Measurements from ENCODE around the gene PDIA2.
A peak's percentile ranks its signal among the peaks of the same experiment; 100 is the strongest.

PDIA2 gene

DNA sequence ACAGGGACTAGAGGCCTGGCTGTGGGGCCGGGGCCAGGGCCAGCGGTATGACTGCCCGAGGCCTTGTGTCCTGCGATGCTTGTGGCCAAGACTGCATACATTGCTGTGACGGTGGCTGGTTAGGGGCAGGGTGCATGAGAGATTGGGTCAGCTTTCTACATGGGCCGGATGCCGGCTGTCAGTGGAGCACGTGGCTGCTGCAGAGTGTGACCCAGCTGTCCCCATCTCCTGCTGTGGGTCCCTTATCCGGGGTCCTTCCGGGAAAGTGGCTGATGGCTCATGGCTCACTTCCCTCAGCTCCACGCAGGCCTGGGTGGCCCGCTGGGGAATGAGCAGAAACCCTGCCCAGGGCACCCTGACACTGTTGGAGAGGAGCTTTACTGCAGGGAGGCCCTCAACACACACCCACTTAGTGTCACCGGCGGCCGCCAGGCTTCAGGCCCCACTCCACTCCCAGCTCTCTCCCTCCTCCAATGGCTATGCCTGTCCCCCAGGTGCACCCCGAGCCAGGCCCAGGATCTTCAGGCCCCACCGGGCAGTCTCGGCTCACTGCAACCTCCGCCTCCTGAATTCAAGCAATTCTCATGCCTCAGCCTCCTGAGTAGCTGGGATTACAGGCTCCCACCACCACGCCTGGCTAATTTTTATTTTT is 6.4 kb upstream of the PDIA2 start:
- in situ Hi-C loops (cut with MboI; ENCODE audit: low pct_unique_long_range_greater_than_20kb, low sequenced_read_pairs): no loop called here
- no peak for DNase-seq

DNA sequence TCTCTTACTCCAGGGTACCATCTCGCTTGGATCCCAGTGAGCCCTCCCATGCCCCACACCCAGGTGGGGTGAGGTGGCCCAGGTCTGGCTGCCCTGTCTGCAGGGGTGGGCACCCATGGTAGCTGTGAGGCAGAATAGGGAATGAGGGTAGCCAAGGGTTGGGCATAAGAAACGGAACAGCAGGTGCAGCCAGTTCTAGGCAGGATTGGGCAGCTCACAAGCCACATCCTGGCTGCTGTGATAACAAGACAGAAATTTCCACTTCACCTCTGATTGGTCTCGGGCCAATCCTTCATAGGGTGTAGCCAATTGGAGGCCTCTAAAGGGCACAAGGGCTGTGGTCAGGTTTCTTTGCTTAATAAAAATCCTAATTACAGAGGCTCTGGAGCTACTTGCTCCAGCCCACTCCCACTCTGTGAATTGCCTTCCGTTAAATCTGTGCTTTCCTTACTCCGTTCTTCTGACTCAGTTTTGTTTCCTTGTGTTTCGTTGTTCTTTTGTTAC is 4.0 kb upstream of the PDIA2 start:
- DNase-seq: peak; percentile 58

DNA sequence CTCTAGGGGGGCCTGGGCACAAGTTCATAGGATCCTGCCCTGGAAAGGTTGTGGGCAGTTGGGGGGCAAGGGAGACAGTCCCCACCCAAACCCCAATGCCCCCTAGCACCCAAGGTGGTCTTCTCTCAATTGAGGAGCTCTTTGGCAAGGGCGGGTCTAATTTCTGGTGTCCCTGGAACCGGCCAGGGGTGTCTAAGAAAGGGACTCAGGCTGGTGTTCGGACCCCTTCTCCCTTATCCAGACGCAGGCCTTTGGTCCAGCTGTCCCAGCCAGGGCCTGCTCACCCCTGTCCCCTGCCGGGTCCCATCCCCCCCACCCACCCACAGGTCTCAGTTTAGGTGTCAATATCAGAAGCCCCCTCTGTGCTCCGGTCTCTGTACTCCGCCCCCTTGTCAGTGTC is 3.4 kb upstream of the PDIA2 start:
- DNase-seq: no peak
- in situ Hi-C loops (cut with MboI; ENCODE audit: low pct_unique_long_range_greater_than_20kb, low sequenced_read_pairs): no loop called here

More for the DNA sequence above, 4.0 kb upstream of the PDIA2 start:
- in situ Hi-C loops (cut with MboI; ENCODE audit: low pct_unique_long_range_greater_than_20kb, low sequenced_read_pairs): no loop called here

DNA sequence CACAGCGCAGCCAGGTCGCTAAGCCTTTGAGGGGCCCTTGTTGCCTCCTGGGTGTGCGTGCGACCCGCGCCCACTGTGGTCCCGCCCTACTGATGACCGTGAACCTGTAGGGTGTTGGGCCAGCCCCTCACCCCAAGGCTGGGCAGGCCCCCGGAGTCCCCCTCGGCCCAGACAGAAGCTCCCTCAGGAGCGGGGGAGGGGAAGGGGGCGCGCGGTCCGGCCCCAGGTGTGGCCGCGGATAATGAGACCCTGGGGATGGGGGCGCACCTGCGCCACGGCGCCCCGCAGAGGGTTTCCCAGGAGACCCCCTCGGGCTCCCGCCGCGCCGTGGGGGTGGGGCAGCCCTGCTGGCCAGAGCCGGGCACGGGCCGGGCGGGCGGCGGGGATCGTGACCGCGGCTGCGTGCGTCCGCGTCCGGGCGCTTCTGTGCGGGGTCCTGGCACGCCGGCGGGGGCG is 2.9 kb upstream of the PDIA2 start:
- in situ Hi-C loops (cut with MboI; ENCODE audit: low pct_unique_long_range_greater_than_20kb, low sequenced_read_pairs): no loop called here
- DNase-seq: no peak

DNA sequence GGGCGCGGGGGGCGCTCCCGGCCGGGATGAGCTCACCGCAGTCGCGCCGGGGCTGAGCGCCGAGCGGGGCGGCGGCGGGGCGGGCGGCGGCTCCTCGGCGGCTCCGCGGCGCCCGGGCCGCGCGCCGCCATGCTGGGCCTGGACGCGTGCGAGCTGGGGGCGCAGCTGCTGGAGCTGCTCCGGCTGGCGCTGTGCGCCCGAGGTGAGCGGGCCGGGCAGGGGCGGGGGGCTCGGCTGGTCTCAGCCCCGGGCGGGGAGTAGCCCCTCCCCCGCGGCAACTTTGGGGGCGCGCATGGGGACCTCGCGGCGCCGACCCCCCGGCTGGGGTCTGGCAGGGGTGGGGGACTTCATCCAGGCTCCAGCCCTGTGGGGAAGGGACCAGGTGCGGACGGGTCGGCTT is 2.4 kb upstream of the PDIA2 start, which contains the start of gene ARHGDIG:
Gene ARHGDIG (plus strand): TSS at position 40 of the 400 bp plus-strand sequence. CDS start 90 bp downstream, at position 130.
- in situ Hi-C loops (cut with MboI; ENCODE audit: low pct_unique_long_range_greater_than_20kb, low sequenced_read_pairs): no loop called here
- no peak for DNase-seq

DNA sequence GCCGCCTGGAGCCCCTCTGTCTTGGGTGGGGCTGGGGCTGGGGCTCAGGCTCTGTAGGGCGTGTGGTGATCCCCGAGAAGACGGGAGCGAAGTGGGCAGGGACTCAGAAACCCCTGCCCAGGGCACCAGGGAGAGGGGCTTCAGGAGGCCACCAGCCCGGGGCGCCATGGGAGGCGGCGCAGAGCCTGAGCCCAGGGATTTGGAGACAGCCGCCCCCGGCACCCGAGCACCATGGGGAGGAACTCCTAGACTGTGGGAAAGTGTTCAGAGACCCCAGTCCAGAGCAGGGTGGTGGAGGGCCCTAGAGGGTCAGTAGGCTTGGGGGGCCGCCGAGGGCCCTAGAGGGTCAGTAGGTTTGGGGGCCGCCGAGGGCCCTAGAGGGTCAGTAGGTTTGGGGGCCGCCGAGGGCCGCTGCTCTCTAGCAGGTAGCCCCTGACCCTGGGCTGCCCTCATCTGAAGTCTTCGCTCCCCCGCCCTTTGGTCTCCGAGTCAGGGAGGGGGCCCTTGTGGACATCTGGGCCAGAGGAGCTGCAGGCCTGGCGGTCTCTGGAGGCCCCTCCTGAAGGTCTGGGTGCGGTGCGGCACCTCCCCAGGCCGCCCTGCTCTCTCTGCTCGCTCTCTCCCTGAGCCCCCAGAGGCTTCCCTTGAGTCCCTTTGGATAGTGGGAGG is 1.8 kb upstream of the PDIA2 start:
- in situ Hi-C loops (cut with MboI; ENCODE audit: low pct_unique_long_range_greater_than_20kb, low sequenced_read_pairs): no loop called here

DNA sequence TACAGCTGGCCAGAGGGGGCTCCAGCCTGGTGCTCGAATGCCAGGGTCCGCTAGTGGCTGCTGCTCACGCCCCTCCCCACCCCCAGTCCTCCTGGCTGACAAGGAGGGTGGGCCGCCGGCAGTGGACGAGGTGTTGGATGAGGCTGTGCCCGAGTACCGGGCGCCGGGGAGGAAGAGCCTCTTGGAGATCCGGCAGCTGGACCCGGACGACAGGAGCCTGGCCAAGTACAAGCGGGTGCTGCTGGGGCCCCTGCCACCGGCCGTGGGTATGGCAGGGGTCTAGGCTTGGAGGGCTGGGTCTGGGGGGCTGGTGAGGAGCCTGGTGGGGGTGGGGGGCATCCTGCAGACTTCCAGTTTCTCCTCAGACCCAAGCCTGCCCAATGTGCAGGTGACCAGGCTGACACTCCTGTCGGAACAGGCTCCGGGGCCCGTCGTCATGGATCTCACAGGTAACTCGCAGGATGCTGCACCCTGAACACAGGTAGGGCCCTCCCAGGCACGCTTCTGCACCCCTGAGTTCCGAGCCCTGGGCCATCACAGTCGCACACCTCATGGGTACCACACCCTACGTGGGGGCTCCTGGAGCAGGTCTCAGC is 1.2 kb upstream of the PDIA2 start:
- DNase-seq: no peak
- in situ Hi-C loops (cut with MboI; ENCODE audit: low pct_unique_long_range_greater_than_20kb, low sequenced_read_pairs): no loop called here

More for the DNA sequence above, 1.8 kb upstream of the PDIA2 start:
- no peak for DNase-seq

DNA sequence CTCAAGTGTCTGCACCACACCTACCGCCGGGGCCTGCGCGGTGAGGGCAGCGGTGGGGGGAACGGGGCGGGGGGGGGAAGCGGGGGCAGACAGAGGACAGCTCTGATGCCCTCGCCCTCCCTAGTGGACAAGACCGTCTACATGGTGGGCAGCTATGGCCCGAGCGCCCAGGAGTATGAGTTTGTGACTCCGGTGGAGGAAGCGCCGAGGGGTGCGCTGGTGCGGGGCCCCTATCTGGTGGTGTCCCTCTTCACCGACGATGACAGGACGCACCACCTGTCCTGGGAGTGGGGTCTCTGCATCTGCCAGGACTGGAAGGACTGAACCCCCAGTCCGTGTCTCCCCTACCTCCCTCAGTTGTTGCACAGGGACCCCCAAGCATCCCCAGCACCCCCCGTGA is 473 bp upstream of the PDIA2 start:
- DNase-seq: no peak
- in situ Hi-C loops (cut with MboI; ENCODE audit: low pct_unique_long_range_greater_than_20kb, low sequenced_read_pairs): no loop called here

DNA sequence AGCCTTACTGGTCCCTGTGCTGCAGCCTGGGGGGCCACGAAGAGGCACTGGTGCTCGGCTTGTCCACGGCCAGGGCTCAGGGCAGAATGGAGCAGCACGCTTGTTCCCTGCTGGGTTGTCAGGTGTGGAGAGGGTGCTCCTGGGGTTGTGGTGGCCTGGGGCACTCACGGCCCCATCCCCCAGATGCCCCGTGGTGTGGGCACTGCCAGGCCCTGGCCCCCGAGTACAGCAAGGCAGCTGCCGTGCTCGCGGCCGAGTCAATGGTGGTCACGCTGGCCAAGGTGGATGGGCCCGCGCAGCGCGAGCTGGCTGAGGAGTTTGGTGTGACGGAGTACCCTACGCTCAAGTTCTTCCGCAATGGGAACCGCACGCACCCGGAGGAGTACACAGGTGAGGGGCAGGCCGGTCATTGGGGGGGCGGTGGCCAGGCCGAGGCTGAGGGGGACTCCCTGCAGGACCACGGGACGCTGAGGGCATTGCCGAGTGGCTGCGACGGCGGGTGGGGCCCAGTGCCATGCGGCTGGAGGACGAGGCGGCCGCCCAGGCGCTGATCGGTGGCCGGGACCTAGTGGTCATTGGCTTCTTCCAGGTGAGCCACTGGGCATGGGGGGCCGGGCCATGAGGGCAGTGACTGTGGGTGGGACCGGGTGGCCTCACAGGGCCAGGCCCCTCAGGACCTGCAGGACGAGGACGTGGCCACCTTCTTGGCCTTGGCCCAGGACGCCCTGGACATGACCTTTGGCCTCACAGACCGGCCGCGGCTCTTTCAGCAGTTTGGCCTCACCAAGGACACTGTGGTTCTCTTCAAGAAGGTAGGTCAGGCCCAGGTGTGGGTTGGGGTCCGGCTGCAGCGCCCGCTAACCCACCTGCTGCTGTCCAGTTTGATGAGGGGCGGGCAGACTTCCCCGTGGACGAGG is 1.5 kb downstream of the PDIA2 start:
- DNase-seq: no peak
- in situ Hi-C loops (cut with MboI; ENCODE audit: low pct_unique_long_range_greater_than_20kb, low sequenced_read_pairs): no loop called here

DNA sequence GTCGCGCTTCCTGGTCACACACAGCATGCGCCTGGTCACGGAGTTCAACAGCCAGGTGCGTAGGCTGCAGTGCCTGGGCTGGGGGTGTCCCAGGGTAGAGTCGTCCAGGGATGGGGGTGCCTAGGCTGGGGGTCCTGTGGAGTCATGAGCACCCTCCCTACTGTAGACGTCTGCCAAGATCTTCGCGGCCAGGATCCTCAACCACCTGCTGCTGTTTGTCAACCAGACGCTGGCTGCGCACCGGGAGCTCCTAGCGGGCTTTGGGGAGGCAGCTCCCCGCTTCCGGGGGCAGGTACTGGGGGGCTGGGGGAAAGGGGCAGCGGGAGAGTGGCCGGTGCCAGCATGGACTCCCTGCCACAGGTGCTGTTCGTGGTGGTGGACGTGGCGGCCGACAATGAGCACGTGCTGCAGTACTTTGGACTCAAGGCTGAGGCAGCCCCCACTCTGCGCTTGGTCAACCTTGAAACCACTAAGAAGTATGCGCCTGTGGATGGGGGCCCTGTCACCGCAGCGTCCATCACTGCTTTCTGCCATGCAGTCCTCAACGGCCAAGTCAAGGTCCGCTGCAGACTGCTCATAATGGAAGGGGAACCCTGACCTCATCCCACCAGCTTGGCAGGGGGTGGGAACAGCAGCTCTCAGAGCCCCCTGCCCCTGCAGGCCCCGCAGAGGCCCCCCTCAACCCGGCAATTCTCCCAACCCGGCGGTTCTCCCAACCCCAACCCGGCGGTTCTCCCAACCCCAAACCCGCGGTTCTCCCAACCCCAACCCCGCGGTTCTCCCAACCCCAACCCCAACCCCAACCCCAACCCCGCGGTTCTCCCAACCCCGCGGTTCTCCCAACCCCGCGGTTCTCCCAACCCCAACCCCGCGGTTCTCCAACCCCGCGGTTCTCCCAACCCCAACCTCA is 2.4 kb downstream of the PDIA2 start:
- no peak for DNase-seq
- in situ Hi-C loops (cut with MboI; ENCODE audit: low pct_unique_long_range_greater_than_20kb, low sequenced_read_pairs): no loop called here

DNA sequence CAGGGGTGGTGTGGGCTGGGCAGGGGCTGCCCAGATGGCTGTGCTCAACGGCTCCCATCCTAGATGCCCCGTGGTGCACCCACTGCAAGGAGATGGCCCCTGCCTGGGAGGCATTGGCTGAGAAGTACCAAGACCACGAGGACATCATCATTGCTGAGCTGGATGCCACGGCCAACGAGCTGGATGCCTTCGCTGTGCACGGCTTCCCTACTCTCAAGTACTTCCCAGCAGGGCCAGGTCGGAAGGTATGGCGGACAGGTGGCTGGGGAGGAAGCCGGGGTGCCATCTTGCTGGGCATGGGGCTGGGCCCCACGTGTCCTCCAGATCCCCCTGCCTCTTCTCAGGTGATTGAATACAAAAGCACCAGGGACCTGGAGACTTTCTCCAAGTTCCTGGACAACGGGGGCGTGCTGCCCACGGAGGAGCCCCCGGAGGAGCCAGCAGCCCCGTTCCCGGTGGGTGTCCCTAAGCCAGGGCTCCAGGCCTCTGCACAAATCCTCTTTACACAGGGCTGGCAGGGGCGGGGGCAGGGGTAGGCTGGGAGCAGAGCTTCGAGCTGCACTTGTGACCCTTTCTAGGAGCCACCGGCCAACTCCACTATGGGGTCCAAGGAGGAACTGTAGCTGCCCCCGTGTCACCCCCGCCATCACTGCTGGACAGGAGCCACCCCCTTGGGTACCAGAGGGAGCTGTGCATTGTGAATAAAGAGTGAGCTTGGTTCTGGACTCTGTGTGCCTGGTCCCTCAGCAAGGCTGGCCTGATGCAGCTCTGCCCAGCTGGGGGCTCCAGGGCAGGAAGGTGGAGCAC is 3.7 kb downstream of the PDIA2 start:
- DNase-seq: no peak
- in situ Hi-C loops (cut with MboI; ENCODE audit: low pct_unique_long_range_greater_than_20kb, low sequenced_read_pairs): no loop called here

DNA sequence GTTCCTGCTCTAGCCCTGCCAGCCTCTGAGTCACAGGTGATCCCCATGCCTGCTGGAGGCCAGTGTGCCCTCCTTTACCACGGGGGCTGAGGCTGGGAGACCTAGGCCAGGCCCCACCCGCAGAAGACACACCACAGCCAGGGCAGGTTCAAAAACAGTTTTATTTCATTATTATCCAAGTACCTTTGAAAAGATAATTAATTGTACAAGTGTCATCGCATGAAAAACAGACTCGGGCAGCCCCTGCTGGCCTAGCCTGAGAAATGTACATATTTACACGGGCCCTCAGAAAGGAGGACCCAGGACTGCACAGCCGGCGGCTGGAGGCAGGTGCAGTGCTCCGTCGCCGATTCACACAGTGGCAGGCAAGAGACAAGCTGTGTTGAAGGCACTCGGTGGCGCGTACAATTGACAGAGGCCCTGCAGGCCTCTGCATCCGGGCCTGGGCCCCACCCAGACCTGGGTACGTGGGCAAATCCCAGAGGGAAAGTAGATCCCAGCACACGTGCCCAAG is 4.4 kb downstream of the PDIA2 start:
- DNase-seq: no peak
- in situ Hi-C loops (cut with MboI; ENCODE audit: low pct_unique_long_range_greater_than_20kb, low sequenced_read_pairs): no loop called here

DNA sequence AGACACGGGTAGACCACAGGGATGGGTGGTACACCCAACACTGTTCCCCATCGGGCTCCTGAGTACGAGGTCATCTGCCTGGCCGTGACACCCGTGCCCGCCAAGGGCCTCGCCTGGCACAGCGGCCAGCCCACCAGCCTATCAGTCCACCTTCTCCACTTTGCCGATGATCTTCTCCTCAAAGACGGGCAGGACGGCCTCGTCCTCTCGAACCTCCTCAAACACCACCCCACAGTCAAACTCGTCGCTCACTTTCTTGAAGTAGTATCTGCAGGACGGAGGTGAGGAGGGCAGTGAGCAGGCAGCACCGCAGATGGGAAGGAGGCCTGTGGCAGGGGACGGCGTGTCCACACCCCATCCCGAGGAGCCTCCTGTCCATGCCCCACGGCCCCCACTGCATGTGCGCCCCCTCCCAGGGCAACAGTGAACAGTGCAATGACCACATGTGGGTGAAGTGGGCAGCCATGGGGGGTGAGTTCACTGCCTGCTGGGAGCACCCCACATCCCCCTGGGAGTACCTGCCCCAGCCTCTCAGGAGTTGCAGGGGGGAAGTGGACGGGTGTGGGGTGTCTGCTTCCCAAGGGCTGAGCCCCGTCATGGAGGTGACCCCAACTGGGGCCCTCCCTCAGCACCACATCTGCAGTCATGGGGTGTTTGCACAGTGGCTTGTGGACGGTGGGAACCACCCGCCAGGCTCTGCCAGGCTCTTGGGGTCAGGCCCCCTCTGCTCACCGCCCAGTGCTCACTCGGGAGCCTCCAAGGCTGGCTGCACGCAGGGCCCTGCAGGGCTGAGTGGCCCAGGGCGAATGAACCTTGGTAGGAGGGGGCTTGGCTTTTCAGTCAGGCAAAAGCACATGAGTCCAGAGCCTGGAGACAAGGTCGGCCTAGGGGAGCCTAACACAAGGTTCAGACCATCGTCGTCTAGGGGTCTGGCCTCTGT is 5.3 kb downstream of the PDIA2 start:
- DNase-seq: no peak
- in situ Hi-C loops (cut with MboI; ENCODE audit: low pct_unique_long_range_greater_than_20kb, low sequenced_read_pairs): no loop called here

DNA sequence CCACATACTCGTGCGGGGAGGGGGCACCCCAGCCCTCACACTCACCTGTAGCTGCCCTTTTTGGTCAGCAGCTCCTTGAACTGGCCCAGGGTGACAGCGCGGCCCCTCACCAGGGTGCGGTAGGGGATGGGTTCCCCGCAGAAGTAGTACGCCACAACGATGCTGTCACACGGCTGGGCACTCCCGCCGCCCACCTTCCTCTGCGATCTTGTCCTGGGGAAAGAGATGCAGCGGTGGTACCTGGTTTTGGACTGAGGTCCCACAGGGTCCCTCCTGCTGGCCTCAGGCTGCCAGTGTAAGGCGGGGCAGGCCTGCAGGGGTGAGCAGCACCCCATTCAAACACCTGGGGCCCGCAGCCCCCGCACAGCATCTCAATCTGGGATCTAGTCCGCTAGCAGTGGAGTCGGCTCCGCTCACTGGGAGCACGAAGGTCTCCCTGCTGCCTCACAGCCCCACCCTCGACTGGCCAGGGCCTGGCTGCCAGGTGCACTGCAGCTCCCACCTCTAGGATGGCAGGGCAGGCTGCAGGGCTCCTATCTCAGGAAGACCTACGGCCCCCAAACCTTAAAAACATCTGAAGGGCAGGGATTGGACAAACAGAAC is 6.5 kb downstream of the PDIA2 start:
- no peak for DNase-seq
- in situ Hi-C loops (cut with MboI; ENCODE audit: low pct_unique_long_range_greater_than_20kb, low sequenced_read_pairs): no loop called here

DNA sequence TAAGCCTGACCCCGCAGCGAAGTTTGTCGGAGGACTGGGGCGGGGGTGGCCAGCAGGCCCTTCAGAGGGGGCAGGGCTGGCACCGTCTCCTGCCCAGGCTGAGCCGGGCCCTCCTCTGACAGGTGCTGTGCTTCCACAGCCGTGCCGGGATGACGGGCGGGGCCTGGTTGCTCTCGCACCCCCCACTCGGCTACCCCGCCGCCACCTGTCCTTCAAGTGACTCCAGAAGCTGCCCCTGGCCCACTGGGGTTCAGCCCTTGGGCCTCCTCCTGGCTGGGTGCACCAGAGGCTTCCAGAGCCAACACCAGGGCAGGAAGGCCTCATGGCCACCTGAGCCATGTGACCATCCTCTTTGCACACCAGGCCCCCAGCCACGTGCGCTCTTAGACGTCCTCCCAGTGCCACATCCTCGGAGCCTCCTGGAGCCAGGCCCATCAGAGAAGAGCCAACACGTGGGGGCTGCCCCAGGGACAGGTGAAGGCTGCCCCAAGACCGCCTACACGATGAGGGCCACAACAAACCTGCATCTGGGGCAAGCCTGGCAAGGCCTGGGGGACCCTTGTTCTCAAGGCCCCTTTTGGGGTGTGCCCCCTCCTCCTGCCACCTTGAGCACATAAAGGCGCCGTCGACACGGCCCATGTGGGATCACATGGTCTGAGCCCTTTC is 7.2 kb downstream of the PDIA2 start:
- in situ Hi-C loops (cut with MboI; ENCODE audit: low pct_unique_long_range_greater_than_20kb, low sequenced_read_pairs): no loop called here
- no peak for DNase-seq

Measured in KBM-7 (cell line).